Measurements from ENCODE around the gene TOMM6.
A peak's percentile ranks its signal among the peaks of the same experiment; 100 is the strongest.

The TOMM6 gene

DNA sequence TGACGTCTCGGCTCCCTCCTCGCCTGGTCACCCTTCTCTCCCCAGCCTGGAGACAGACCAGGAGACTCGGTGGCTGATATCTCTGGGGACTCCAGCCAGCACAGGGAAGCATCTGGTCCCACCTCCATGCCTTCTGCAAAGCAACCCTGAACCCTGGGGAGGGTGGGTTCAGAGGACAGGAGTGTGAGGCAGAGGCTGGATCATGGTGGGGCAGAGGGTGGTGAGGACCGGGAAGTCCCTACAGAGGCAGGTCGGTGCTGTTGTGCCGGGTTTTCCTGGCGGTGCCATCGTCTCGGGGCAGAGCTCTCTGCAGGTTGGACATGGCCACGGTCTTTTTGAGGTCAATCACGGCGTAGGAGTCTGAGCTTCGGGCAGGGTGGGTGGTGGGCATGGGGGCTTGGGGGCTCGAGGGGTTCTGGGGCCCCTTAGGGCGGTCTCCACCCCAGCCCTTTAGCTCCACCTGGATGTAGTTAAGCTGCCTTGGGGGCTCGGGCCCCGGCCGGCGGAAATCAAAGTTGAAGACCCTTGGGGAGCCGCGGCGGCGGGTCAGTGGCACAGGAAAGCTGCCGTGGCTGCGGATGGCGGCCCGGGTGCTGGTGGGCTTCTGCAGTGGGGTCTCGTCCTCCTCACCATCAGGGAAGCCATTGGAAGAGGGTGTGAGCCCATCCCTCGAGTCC, 17.0 kb upstream of the TOMM6 start:
- H3K4me3 ChIP-seq (replicated peaks; ENCODE audit: low read depth, low read length) = no peak overlapping the region
- TF ChIP-seq, protein P1, sequence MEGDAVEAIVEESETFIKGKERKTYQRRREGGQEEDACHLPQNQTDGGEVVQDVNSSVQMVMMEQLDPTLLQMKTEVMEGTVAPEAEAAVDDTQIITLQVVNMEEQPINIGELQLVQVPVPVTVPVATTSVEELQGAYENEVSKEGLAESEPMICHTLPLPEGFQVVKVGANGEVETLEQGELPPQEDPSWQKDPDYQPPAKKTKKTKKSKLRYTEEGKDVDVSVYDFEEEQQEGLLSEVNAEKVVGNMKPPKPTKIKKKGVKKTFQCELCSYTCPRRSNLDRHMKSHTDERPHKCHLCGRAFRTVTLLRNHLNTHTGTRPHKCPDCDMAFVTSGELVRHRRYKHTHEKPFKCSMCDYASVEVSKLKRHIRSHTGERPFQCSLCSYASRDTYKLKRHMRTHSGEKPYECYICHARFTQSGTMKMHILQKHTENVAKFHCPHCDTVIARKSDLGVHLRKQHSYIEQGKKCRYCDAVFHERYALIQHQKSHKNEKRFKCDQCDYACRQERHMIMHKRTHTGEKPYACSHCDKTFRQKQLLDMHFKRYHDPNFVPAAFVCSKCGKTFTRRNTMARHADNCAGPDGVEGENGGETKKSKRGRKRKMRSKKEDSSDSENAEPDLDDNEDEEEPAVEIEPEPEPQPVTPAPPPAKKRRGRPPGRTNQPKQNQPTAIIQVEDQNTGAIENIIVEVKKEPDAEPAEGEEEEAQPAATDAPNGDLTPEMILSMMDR (IDR thresholded peaks at IDR 0.05; ENCODE audit: low read depth, low read length, missing control alignments) = no peak
- no peak for DNase-seq (ENCODE audit: extremely low read depth, low read depth)

DNA sequence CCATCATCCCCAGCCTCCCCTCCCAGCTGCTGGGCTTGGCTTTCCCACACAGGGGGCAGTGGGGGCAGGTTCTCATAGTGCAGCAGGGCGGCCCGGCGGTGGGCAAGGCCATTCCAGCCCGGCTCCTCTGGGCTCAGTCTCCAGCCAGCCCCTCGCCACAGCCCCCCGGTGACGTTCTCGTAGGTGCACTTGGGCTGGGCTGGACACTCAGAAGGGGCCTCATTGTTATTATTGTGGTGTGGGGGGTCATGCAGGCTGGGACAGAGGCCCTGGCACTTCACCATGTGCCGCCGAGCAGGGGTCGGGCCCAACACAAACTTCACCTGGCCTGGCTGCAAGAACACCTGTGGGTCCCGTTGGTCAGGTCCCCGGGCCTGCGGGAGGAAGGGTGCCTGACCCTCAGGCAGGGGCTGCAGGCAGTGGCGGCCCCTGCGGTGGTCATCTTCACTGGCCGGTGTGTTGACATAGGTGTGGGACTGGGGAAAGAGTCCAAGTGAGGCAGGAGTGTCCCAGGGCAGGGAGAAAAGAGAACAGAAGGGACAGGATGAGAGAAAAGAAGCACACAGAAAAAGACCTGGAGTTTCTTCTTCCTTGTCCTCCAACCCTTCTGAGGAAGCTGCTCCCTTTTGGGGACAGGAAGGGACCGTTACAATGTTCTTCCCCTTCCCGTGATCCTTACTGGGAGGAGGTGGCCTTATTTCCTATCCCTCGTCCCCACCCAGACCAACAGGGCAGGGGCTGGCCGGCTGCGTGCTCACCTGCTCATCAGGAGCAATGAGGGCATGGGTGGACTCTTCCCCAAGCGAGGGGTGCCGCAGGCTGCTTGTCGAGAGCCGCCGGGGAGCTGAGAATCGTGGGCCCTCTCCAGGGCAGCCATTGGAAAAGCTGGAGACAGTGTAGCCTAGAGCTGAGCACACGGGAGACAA, 16.2 kb upstream of the TOMM6 start:
- H3K4me3 ChIP-seq (replicated peaks; ENCODE audit: low read depth, low read length) = no peak overlapping the region
- TF ChIP-seq, protein P1 (IDR thresholded peaks at IDR 0.05; ENCODE audit: low read depth, low read length, missing control alignments) = no peak
- no peak for DNase-seq (ENCODE audit: extremely low read depth, low read depth)

DNA sequence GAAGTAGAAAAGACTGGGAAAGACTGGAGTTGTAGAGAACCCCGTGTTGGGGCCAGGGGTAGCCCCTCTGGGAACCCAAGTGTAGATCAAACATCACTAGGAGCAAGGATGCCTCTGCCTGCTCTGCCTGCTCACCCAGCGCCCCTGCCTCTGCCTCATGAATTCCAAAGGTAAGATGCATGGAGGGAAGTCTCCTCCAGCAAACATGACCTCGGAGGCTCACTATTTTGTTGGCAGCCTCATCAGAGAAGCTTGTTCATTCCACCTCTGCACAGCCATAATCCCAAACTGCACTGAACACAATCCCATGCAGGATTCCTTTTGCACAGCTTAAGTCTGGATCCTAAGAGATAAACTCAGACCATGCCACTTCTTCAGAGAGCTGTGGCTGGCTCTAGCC, 12.7 kb upstream of the TOMM6 start:
- no peak overlapping the region for H3K4me3 ChIP-seq (replicated peaks; ENCODE audit: low read depth, low read length)
- TF ChIP-seq, protein P1 (IDR thresholded peaks at IDR 0.05; ENCODE audit: low read depth, low read length, missing control alignments) = no peak
- DNase-seq (ENCODE audit: extremely low read depth, low read depth) = no peak

DNA sequence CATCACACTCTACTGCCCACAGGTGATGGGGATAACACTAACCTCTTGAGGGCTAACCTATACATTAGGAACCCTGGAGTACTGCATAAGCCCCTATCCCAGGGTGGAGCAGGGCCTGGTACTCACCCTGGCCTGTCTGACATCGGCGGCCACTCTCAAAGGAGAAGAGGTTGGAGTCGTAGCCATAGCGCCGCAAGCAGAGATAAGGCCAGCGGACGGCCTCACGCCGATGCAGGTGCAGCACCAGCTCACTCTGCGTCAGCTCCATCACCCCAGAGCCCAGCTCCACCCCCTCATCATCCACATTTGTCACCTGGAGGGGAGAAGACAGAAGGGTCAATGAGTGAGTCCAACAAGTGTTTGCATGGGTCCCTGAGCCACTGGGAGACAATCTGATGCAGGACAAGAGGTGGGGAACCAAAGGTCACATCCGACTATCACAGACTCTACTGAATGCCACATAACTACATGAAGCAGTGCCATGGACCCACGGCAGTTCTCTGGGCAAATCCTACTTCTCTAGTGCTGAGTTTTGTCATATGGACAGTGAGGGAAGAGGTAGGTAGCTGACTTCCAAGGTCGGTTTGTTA, 12.1 kb upstream of the TOMM6 start:
- TF ChIP-seq, protein P1 (IDR thresholded peaks at IDR 0.05; ENCODE audit: low read depth, low read length, missing control alignments) = no peak
- no peak overlapping the region for H3K4me3 ChIP-seq (replicated peaks; ENCODE audit: low read depth, low read length)
- no peak for DNase-seq (ENCODE audit: extremely low read depth, low read depth)

DNA sequence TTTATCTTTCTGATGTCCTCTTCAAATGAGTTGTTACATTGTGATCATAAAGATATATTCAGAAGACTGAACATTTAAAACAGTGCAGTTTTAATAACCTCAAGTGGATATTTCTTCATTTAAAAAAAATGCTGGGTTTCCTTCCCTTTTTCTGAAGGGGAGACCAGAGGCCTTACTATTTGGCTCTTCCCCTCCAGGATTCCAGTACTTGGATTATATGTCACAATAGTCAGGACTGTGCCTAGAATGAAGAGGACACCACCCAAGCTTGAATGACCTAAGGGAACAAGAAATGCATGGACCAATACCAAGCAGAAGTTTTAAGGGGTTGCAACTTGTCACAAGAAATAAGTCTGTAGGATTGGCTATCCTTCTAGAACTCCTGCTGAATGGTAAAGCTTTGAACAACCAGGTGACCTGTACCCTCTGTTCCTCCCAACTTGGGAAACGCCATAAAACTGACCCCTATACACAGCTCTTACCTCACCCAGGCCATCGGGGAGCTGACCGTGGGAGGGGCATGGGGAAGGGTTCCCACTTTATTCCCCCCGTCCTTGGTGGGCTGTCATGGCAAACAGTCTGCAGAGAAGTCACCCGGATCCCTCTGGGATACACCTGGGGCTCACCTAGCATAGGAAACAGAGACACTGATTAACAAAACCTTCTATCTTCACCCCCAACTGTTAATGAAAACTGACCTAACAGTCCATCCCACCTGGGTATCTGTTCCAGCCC, 9.8 kb upstream of the TOMM6 start:
- DNase-seq (ENCODE audit: extremely low read depth, low read depth) = no peak
- no peak overlapping the region for H3K4me3 ChIP-seq (replicated peaks; ENCODE audit: low read depth, low read length)
- TF ChIP-seq, protein P1 (IDR thresholded peaks at IDR 0.05; ENCODE audit: low read depth, low read length, missing control alignments) = no peak

DNA sequence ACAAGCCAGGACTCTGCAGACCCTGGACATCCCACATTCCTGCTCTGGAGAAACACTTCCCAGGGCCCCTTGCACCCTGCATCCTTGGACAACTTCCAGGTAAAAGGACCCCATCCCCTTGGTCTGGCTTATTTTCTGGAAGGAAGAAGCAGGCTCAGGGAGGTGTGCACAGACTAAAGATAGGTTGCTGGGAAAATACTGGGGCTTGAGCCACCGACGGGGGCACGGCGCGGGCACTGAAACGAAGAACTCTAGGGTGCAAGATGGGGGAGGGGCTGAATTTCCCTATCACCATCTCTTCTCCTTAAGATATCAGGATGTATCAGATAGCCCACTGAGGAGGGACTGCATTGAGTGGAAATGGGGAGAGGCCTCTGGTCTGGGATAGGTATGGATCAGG, 8.6 kb upstream of the TOMM6 start:
- H3K4me3 ChIP-seq (replicated peaks; ENCODE audit: low read depth, low read length) = peak overlapping the region; percentile 57
- TF ChIP-seq, protein P1 (IDR thresholded peaks at IDR 0.05; ENCODE audit: low read depth, low read length, missing control alignments) = no peak
- DNase-seq (ENCODE audit: extremely low read depth, low read depth) = no peak
